GM12878 (cell line): ENCODE results near the gene CACNA1I. TPM values are rescaled to one million over a fixed set of nuclear protein-coding genes. Genes with fewer than 3 reads are reported as not detected.

Experiments
- ATAC-seq: fragments of 200-7000 bp; cut with Tn5 transposase; 3 replicates; pipeline ENCODE4 v1.9.1; 2020; ENCODE audit warnings: mild to moderate bottlenecking, moderate library complexity
- BruUV-seq: library from RNA; stranded (reverse); fragments of 400-500 nt; replicated peaks from 2 replicates; lab custom pipeline; 2021; lab: Mats Ljungman, UMichigan
- CTCF ChIA-PET: fragments of 300-600 bp; sonication (Branson Sonifier 250); formaldehyde crosslinking; extraction: SDS; loops from one replicate; lab custom pipeline; 2021; ENCODE audit warnings: inconsistent platforms; lab: Yijun Ruan, JAX
- POLR2A ChIA-PET: fragments of 350-600 bp; formaldehyde crosslinking; extraction: SDS; loops from one replicate; lab custom pipeline; 2021; ENCODE audit warnings: inconsistent platforms; lab: Charles Lee
- RAD21 ChIA-PET: fragments of 300-600 bp; sonication (Branson Sonifier 250); formaldehyde crosslinking; loops from one replicate; lab custom pipeline; 2023; ENCODE audit warnings: antibody characterized with exemption; ENCODE audit not compliant: unreplicated experiment; lab: Charles Lee
- SMC1A ChIA-PET: fragments of 300-600 bp; sonication (Branson Sonifier 250); formaldehyde crosslinking; loops from one replicate; lab custom pipeline; 2023; ENCODE audit not compliant: unreplicated experiment, uncharacterized antibody; lab: Charles Lee
- DNase-seq: peaks from one replicate; pipeline ENCODE4 v3.0.0-alpha.2; 2011; ENCODE audit warnings: low read depth, low spot score
- FAIRE-seq: peaks from 3 replicates; lab custom pipeline; 2011; peaks lifted over from hg19 to GRCh38; lab: Jason Lieb, UNC
- H2AFZ ChIP-seq: 2 replicates; pipeline ENCODE4 v1.6.0; 2011; ENCODE audit warnings: low read depth, low read length, control low read depth; ENCODE audit not compliant: control insufficient read depth
- H3K27ac ChIP-seq: 2 replicates; pipeline ENCODE4 v1.5.1; 2011; ENCODE audit warnings: control low read depth; ENCODE audit not compliant: control insufficient read depth, insufficient read depth
- H3K27me3 ChIP-seq, 2 experiments: replicated peaks in 1 of 2; 2 replicates each; pipeline versions ENCODE4 v1.6.0 to v1.6.1; 2011; ENCODE audit warnings: low read length in 1 of 2; ENCODE audit not compliant: control insufficient read depth in 2 of 2, insufficient read depth in 2 of 2
- H3K36me3 ChIP-seq, 2 experiments: 2 replicates each; pipeline ENCODE4 v1.5.1; 2011; ENCODE audit warnings: low read length in 1 of 2; ENCODE audit not compliant: control insufficient read depth in 2 of 2, insufficient read depth in 2 of 2
- H3K4me1 ChIP-seq: 2 replicates; pipeline ENCODE4 v1.6.1; 2011; ENCODE audit warnings: mild to moderate bottlenecking, low read length, moderate library complexity, mixed read lengths; ENCODE audit not compliant: control insufficient read depth, insufficient read depth
- H3K4me2 ChIP-seq: 2 replicates; pipeline ENCODE4 v1.6.0; 2011; ENCODE audit warnings: control low read depth; ENCODE audit not compliant: control insufficient read depth, insufficient read depth
- H3K4me3 ChIP-seq: fragments of 200-600 bp; sonication (generic); 2 replicates; pipeline ENCODE4 v1.5.1; 2016
- H3K79me2 ChIP-seq: 2 replicates; pipeline ENCODE4 v1.6.0; 2011; ENCODE audit warnings: low read length; ENCODE audit not compliant: control insufficient read depth, insufficient read depth
- H3K9ac ChIP-seq: 2 replicates; pipeline ENCODE4 v1.8.0; 2011; ENCODE audit warnings: low read length, control low read depth, mixed read lengths; ENCODE audit not compliant: control insufficient read depth, insufficient read depth
- H3K9me3 ChIP-seq: replicated peaks from 3 replicates; pipeline ENCODE4 v1.5.1; 2011; ENCODE audit warnings: mild to moderate bottlenecking, low read length; ENCODE audit not compliant: control insufficient read depth, insufficient read depth
- H4K20me1 ChIP-seq: 2 replicates; pipeline ENCODE4 v1.6.0; 2011; ENCODE audit not compliant: control insufficient read depth, insufficient read depth
- CHD2 ChIP-seq: IDR thresholded peaks from 2 replicates; pipeline ENCODE4 v1.6.1; 2011; ENCODE audit warnings: low read depth, low read length, improper control_type of control experiment, borderline replicate concordance
- CREB1 ChIP-seq: IDR thresholded peaks from 2 replicates; pipeline ENCODE4 v1.6.1; 2012; ENCODE audit warnings: low read depth, mild to moderate bottlenecking, inconsistent platforms
- EED ChIP-seq: sonication (generic); IDR thresholded peaks from 2 replicates; pipeline ENCODE4 v1.6.1; 2016; ENCODE audit warnings: antibody characterized with exemption, low read depth
- IKZF2 ChIP-seq, 2 experiments: fragments of 450-650 bp; IDR thresholded peaks; 2 replicates each; pipeline ENCODE4 v1.6.1; 2017; ENCODE audit warnings: mild to moderate bottlenecking in 2 of 2, moderate library complexity in 2 of 2
- KDM1A ChIP-seq: fragments of 200-600 bp; sonication (generic); IDR thresholded peaks from 2 replicates; pipeline ENCODE4 v1.6.1; 2016; ENCODE audit warnings: borderline replicate concordance
- MYB ChIP-seq: fragments of 150-350 bp; IDR thresholded peaks from 2 replicates; pipeline ENCODE4 v1.6.1; 2014; ENCODE audit warnings: mild to moderate bottlenecking, low read depth, low read length, borderline replicate concordance
- NBN ChIP-seq: fragments of 450-650 bp; IDR thresholded peaks from 2 replicates; pipeline ENCODE4 v1.6.1; 2016
- POLR2AphosphoS2 ChIP-seq: IDR thresholded peaks from 2 replicates; pipeline ENCODE4 v1.6.1; 2011; ENCODE audit warnings: low read depth, mild to moderate bottlenecking, low read length, improper control_type of control experiment, moderate library complexity
- POLR2AphosphoS5 ChIP-seq: IDR thresholded peaks from 2 replicates; pipeline ENCODE4 v1.6.1; 2011; ENCODE audit warnings: mild to moderate bottlenecking, low read length, inconsistent platforms
- SP1 ChIP-seq: IDR thresholded peaks from one replicate; pipeline ENCODE4 v1.6.1; 2011; ENCODE audit warnings: low read depth, low read length
- ZZZ3 ChIP-seq: IDR thresholded peaks from 2 replicates; pipeline ENCODE4 v1.6.1; 2011; ENCODE audit warnings: low read depth; ENCODE audit not compliant: control insufficient read depth, insufficient read length
- WGBS: methylation state at CpG from one replicate; pipeline ENCODE4 v1.1.6; 2016; ENCODE audit warnings: low lambda C conversion rate; ENCODE audit not compliant: insufficient replicate concordance, insufficient coverage; ENCODE audit errors: missing lambda C conversion rate; 5-methylcytosine and 5-hydroxymethylcytosine counted together
- in situ Hi-C: fragments of 300-500 bp; cut with MboI; formaldehyde crosslinking; loops from 9 replicates; pipeline ENCODE4 v1.14.3; 2018; ENCODE audit warnings: mixed read lengths
- intact Hi-C: fragments of 100-400 bp; cut with micrococcal nuclease; formaldehyde crosslinking; loops from one replicate; pipeline ENCODE4 v1.14.2; 2022; ENCODE audit not compliant: unreplicated experiment
- polyA plus RNA-seq, 11 experiments: library from polyadenylated mRNA; depleted of rRNA in 4 of 11; unstranded in 6 of 11; stranded (reverse) in 5 of 11; fragments of >200 nt; fragmentation: Nextera tagmentation in 4 of 11; fragmentation: Illumina TruSeq in 1 of 11; extraction: Ambion mirVana in 4 of 11; extraction: Trizol in 1 of 11; gene quantifications; 1 replicate in 1 of 11; 2 replicates in 10 of 11; pipeline versions ENCODE4 v1.2.1 to v1.2.3, GENCODE V29; 2011 to 2016; ENCODE audit warnings: inconsistent platforms in 2 of 11, missing spikeins in 2 of 11, low read depth in 1 of 11
- total RNA-seq, 4 experiments: library from RNA; depleted of rRNA in 3 of 4; stranded (reverse); fragments of >200 nt in 3 of 4; fragmentation: Illumina TruSeq in 1 of 4; extraction: Trizol in 1 of 4; gene quantifications; 2 replicates each; pipeline versions ENCODE4 v1.2.1 to v1.2.3, GENCODE V29; 2013 to 2021
- TF ChIP-seq, protein P1 (sequence below): fragments of 450-650 bp; IDR thresholded peaks from 2 replicates; pipeline ENCODE4 v1.6.1; 2017; ENCODE audit warnings: antibody characterized with exemption, mild to moderate bottlenecking, moderate library complexity
- TF ChIP-seq, protein P2 (sequence below): fragments of 150-350 bp; IDR thresholded peaks from 2 replicates; pipeline ENCODE4 v1.6.1; 2016; ENCODE audit warnings: low read depth, low read length

The CACNA1I gene
- total and polyA plus RNA-seq, 10 of the 15 experiments (the other 5 are each of a cell fraction or from before 2014, with no cell fraction given) = 0.01 to 0.03 TPM; not detected in 8

DNA sequence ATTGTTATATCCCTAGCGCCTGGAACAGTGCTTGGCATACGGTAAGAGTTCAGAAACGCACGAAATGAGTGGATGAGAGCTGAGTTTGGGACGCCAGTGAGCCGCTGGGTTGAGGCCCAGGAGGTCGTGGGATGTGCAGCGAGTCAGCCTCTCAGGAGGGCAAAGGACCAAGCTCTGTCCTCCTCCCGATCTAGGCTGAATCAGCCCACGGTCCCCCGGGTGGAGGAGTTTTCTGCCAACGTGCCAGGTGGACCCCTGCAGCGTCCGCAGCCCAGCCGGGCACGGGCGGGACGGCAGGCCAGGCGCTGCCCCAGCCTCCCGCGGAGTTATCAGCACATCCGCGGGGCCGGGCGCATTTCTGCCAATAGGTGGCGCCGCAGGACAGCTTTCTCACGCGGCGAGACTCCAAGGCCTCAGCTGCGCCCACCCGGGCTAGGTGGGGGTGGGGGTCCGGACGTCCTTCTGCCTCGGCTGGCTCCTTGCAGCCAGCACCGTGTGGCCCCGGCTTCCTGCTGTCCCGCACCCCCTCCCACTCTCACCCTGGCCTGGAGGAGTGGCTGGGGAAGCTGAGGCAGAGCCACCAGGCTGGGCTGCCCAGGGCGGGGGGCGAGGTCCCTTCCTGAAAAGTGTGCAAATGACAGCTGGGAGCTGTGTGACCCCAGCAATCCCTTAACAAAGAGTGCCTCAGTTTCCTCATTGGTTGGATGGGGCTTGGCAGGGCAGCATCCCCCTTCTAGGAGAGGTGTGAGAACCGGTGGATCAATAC, 35.8 kb upstream of the CACNA1I start:
- no peak overlapping the region for H3K9ac ChIP-seq
- H3K79me2 ChIP-seq = peaks cover 28% of the 10 kb centered on the region
- no peak for DNase-seq
- H3K4me3 ChIP-seq = no peak overlapping the region
- BruUV-seq = no TSS peak
- H3K36me3 ChIP-seq = peaks cover 0 to 5% of the 10 kb centered on the region in 2 experiments; a peak in 1 of 4 replicates
- in situ Hi-C loops = loop anchor here (5.0 kb wide), 1 partner anchor 813 kb away; the partner anchor contains the start of gene ADSL
- RAD21 ChIA-PET = interaction anchor here (0.6 to 5.5 kb wide), 4 partner anchors 20 to 502 kb away, joined by 3 to 48 read pairs (median 5); no protein-coding TSS in a partner anchor
- no peaks in the 10 kb centered on the region for H4K20me1 ChIP-seq
- SMC1A ChIA-PET = interaction anchor here (0.8 to 6.2 kb wide), 6 partner anchors 38 to 814 kb away, joined by 3 to 31 read pairs (median 3); no protein-coding TSS in a partner anchor
- no peaks in the 10 kb centered on the region for H3K27me3 ChIP-seq
- ATAC-seq = peak; percentile 39
- peaks cover 13% of the 10 kb centered on the region for H3K4me1 ChIP-seq
- WGBS = 11% methylated on average over 41 of the region's 41 CpGs
- H3K9me3 ChIP-seq = no peaks in the 10 kb centered on the region
- CTCF ChIA-PET = interaction anchor here (0.7 to 17.8 kb wide), 19 partner anchors 8 to 914 kb away, joined by 3 to 372 read pairs (median 4); partner anchors contain the start of gene MIEF1
- H3K4me2 ChIP-seq = no peak overlapping the region; the same call in 1 of the 2 replicates
- POLR2A ChIA-PET = interaction anchor here (0.6 to 0.8 kb wide), 3 partner anchors 11 to 489 kb away, joined by 3 to 8 read pairs (median 3); no protein-coding TSS in a partner anchor
- intact Hi-C loops = loop anchor here (1.0 to 5.0 kb wide), 3 partner anchors 488 to 813 kb away; partner anchors contain the start of gene ADSL
- FAIRE-seq = no peak
- no peak overlapping the region for H3K27ac ChIP-seq
- peak overlapping the region; percentile 85 for H2AFZ ChIP-seq
- TF ChIP-seq MYB = no peak
- TF ChIP-seq POLR2AphosphoS5 = no peak
- TF ChIP-seq CREB1 = no peak
- TF ChIP-seq CHD2 = no peak
- no peak for TF ChIP-seq EED
- TF ChIP-seq ZZZ3 = no peak
- TF ChIP-seq IKZF2 (IDR thresholded peaks at IDR 0.05) = no peak
- TF ChIP-seq POLR2AphosphoS2 = no peak
- no peak for TF ChIP-seq NBN
- no peak for TF ChIP-seq SP1
- TF ChIP-seq, protein P1, sequence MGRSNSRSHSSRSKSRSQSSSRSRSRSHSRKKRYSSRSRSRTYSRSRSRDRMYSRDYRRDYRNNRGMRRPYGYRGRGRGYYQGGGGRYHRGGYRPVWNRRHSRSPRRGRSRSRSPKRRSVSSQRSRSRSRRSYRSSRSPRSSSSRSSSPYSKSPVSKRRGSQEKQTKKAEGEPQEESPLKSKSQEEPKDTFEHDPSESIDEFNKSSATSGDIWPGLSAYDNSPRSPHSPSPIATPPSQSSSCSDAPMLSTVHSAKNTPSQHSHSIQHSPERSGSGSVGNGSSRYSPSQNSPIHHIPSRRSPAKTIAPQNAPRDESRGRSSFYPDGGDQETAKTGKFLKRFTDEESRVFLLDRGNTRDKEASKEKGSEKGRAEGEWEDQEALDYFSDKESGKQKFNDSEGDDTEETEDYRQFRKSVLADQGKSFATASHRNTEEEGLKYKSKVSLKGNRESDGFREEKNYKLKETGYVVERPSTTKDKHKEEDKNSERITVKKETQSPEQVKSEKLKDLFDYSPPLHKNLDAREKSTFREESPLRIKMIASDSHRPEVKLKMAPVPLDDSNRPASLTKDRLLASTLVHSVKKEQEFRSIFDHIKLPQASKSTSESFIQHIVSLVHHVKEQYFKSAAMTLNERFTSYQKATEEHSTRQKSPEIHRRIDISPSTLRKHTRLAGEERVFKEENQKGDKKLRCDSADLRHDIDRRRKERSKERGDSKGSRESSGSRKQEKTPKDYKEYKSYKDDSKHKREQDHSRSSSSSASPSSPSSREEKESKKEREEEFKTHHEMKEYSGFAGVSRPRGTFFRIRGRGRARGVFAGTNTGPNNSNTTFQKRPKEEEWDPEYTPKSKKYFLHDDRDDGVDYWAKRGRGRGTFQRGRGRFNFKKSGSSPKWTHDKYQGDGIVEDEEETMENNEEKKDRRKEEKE = no peak
- TF ChIP-seq, protein P2, sequence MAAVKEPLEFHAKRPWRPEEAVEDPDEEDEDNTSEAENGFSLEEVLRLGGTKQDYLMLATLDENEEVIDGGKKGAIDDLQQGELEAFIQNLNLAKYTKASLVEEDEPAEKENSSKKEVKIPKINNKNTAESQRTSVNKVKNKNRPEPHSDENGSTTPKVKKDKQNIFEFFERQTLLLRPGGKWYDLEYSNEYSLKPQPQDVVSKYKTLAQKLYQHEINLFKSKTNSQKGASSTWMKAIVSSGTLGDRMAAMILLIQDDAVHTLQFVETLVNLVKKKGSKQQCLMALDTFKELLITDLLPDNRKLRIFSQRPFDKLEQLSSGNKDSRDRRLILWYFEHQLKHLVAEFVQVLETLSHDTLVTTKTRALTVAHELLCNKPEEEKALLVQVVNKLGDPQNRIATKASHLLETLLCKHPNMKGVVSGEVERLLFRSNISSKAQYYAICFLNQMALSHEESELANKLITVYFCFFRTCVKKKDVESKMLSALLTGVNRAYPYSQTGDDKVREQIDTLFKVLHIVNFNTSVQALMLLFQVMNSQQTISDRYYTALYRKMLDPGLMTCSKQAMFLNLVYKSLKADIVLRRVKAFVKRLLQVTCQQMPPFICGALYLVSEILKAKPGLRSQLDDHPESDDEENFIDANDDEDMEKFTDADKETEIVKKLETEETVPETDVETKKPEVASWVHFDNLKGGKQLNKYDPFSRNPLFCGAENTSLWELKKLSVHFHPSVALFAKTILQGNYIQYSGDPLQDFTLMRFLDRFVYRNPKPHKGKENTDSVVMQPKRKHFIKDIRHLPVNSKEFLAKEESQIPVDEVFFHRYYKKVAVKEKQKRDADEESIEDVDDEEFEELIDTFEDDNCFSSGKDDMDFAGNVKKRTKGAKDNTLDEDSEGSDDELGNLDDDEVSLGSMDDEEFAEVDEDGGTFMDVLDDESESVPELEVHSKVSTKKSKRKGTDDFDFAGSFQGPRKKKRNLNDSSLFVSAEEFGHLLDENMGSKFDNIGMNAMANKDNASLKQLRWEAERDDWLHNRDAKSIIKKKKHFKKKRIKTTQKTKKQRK = no peak
- no peak for TF ChIP-seq KDM1A
